Epithelial cell of esophagus (primary cell): ENCODE results near the gene TEDC1.

Experiments
- DNase-seq: peaks from one replicate; pipeline ENCODE4 v3.0.0; 2010; ENCODE audit warnings: low read depth
- H3K4me3 ChIP-seq: 2 replicates; pipeline ENCODE4 v1.5.1; 2011; ENCODE audit warnings: mild to moderate bottlenecking, low read length, control low read depth
- CTCF ChIP-seq: IDR thresholded peaks from 2 replicates; pipeline ENCODE4 v1.5.1; 2011; ENCODE audit warnings: low read depth, mild to moderate bottlenecking, low read length, control low read depth, inconsistent platforms; ENCODE audit not compliant: insufficient read depth; ENCODE audit errors: missing control alignments

TEDC1 gene

GRCh38 chr14:105458571-105458970 lies 32.5 kb upstream of the TEDC1 start:
- no peak for DNase-seq
- TF ChIP-seq CTCF = no peak
- H3K4me3 ChIP-seq = no peak overlapping the region

- TF ChIP-seq CTCF = no peak
- H3K4me3 ChIP-seq = no peak overlapping the region
- DNase-seq = no peak
Measured at GRCh38 chr14:105460116-105460515, 30.9 kb upstream of the TEDC1 start.

- DNase-seq = no peak
- H3K4me3 ChIP-seq = no peak overlapping the region
- no peak for TF ChIP-seq CTCF
Measured at GRCh38 chr14:105460616-105461015, 30.4 kb upstream of the TEDC1 start.

- no peak overlapping the region for H3K4me3 ChIP-seq
- DNase-seq = no peak
- no peak for TF ChIP-seq CTCF
Measured at GRCh38 chr14:105461903-105462302, 29.1 kb upstream of the TEDC1 start.

GRCh38 chr14:105464501-105464900 lies 26.5 kb upstream of the TEDC1 start:
- H3K4me3 ChIP-seq = no peak overlapping the region
- no peak for DNase-seq

GRCh38 chr14:105465209-105466031 lies 25.6 kb upstream of the TEDC1 start:
- no peak overlapping the region for H3K4me3 ChIP-seq
- DNase-seq = peak; percentile 36
- TF ChIP-seq CTCF = no peak

More at GRCh38 chr14:105464501-105464900, 26.5 kb upstream of the TEDC1 start:
- TF ChIP-seq CTCF = no peak
